Neutrophil (primary cell): ENCODE data around the gene PRKCH.

ENCODE experiments used
- H3K27ac ChIP-seq: fragments of 200-600 bp; sonication (generic); 2 replicates; pipeline ENCODE4 v1.5.1; 2016; ENCODE audit warnings: mild to moderate bottlenecking, moderate library complexity
- H3K27me3 ChIP-seq: fragments of 200-600 bp; sonication (generic); 2 replicates; pipeline ENCODE4 v1.6.0; 2016; ENCODE audit warnings: mild to moderate bottlenecking
- H3K36me3 ChIP-seq: fragments of 200-600 bp; sonication (generic); 2 replicates; pipeline ENCODE4 v1.5.1; 2017
- H3K4me1 ChIP-seq, 2 experiments: fragments of 200-600 bp in 1 of 2; sonication (generic) in 1 of 2; 1 replicate in 1 of 2; 2 replicates in 1 of 2; pipeline versions ENCODE4 v1.5.1 to v1.6.1; 2013 to 2016; ENCODE audit warnings: low read depth in 1 of 2, low read length in 1 of 2, mild to moderate bottlenecking in 1 of 2, moderate library complexity in 1 of 2; ENCODE audit not compliant: control insufficient read depth in 1 of 2, insufficient read depth in 1 of 2
- H3K4me3 ChIP-seq, 2 experiments: fragments of 200-600 bp in 1 of 2; sonication (generic) in 1 of 2; 1 replicate in 1 of 2; 2 replicates in 1 of 2; pipeline ENCODE4 v1.5.1; 2013 to 2016; ENCODE audit warnings: low read depth in 1 of 2, low read length in 1 of 2, mild to moderate bottlenecking in 1 of 2, moderate library complexity in 1 of 2
- H3K9me3 ChIP-seq: fragments of 200-600 bp; sonication (generic); 2 replicates; pipeline ENCODE4 v1.5.1; 2016
- CTCF ChIP-seq: fragments of 200-600 bp; sonication (generic); IDR thresholded peaks from 2 replicates; pipeline ENCODE4 v1.5.1; 2016; ENCODE audit warnings: antibody characterized with exemption

PRKCH gene

GRCh38 chr14:61391119-61391518 is 69.7 kb downstream of the PRKCH start:
- Histone ChIP-seq H3K27me3 (no peaks in the 10 kb centered on the region), H3K36me3 (no peaks in the 10 kb centered on the region), H3K4me1 (no peaks in the 10 kb centered on the region), H3K27ac (no peak overlapping the region), H3K4me3 (no peak overlapping the region), H3K9me3 (no peaks in the 10 kb centered on the region)
- TF ChIP-seq CTCF = no peak

- Histone ChIP-seq H3K36me3 (no peaks in the 10 kb centered on the region), H3K4me3 (no peak overlapping the region), H3K9me3 (no peaks in the 10 kb centered on the region), H3K27me3 (no peaks in the 10 kb centered on the region), H3K4me1 (no peaks in the 10 kb centered on the region), H3K27ac (no peak overlapping the region)
- TF ChIP-seq CTCF = no peak
Measured at GRCh38 chr14:61392297-61392696, 70.9 kb downstream of the PRKCH start.

GRCh38 chr14:61394542-61394941 is 73.2 kb downstream of the PRKCH start:
- H3K36me3 ChIP-seq = no peaks in the 10 kb centered on the region
- no peaks in the 10 kb centered on the region for H3K27me3 ChIP-seq
- H3K4me3 ChIP-seq = no peak overlapping the region
- no peaks in the 10 kb centered on the region for H3K4me1 ChIP-seq
- no peak for TF ChIP-seq CTCF
- H3K9me3 ChIP-seq = no peaks in the 10 kb centered on the region
- no peak overlapping the region for H3K27ac ChIP-seq

GRCh38 chr14:61395115-61395725 is 73.8 kb downstream of the PRKCH start:
- Histone ChIP-seq H3K9me3 (no peaks in the 10 kb centered on the region), H3K4me1 (no peaks in the 10 kb centered on the region), H3K27me3 (no peaks in the 10 kb centered on the region), H3K4me3 (no peak overlapping the region), H3K27ac (no peak overlapping the region), H3K36me3 (no peaks in the 10 kb centered on the region)
- no peak for TF ChIP-seq CTCF

- Histone ChIP-seq H3K4me1 (no peaks in the 10 kb centered on the region), H3K4me3 (no peak overlapping the region), H3K27ac (no peak overlapping the region), H3K9me3 (no peaks in the 10 kb centered on the region), H3K36me3 (no peaks in the 10 kb centered on the region), H3K27me3 (no peaks in the 10 kb centered on the region)
- no peak for TF ChIP-seq CTCF
Measured at GRCh38 chr14:61396279-61396678, 74.9 kb downstream of the PRKCH start.

GRCh38 chr14:61396694-61397093 is 75.3 kb downstream of the PRKCH start:
- Histone ChIP-seq H3K27ac (no peak overlapping the region), H3K4me1 (no peaks in the 10 kb centered on the region), H3K36me3 (no peaks in the 10 kb centered on the region)

More at GRCh38 chr14:61396694-61397093, 75.3 kb downstream of the PRKCH start:
- Histone ChIP-seq H3K27me3 (no peaks in the 10 kb centered on the region), H3K9me3 (no peaks in the 10 kb centered on the region), H3K4me3 (no peak overlapping the region)
- no peak for TF ChIP-seq CTCF
